ENCODE results near the gene PLCB4.

Gene PLCB4

DNA sequence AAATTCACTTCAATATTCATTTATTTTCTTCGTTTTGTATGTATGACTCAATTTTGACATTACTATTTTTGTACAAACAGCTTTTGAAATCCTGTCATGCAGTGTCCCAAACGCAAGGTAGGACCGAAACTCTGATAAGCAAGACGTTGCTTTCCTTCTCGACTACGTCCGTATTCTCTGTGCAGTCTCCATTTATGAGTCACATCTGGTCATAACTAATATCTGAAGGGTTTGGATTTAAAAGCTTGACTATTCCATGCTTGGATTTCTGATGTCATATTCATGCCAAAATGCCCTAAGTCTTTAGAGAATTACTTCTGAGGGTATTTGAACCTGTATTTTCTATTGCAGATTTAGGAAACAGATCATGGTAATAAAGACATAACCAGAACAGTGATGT is 407.8 kb downstream of the PLCB4 start:
- Histone ChIP-seq H3K36me3 (ENCODE audit: insufficient read depth, low read length) (peaks cover 4% of the 10 kb centered on the region), H3K4me1 (ENCODE audit: insufficient read depth, low read length) (no peaks in the 10 kb centered on the region)

DNA sequence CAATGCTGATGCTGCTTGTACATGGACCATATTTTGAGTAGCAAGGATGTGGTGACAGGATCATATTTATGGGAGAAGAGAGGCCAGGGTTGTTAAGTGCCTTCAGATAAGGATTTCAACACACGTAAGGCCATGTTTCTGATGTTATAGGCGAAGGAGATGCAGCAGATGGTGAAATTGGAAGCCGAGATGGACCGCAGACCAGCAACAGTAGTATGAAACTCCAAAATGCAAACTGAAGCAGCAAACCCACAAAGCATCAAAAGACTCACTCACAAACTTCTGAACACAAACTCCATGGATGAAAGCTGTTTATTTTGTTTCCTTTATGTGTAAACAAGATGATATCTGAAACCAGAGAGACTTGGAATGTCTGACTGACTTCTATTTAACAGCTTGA is 409.9 kb downstream of the PLCB4 start:
- Histone ChIP-seq H3K9me3 (ENCODE audit: low read length) (no peaks in the 10 kb centered on the region), H3K36me3 (ENCODE audit: insufficient read depth, low read length) (peaks cover 4% of the 10 kb centered on the region)

More for the DNA sequence above, 407.8 kb downstream of the PLCB4 start:
- no peak overlapping the region for H3K4me3 ChIP-seq (ENCODE audit: low read depth in 1 of 2, low read length in 2 of 2)
- no peak overlapping the region for H3K9ac ChIP-seq (ENCODE audit: low read length)
- no peaks in the 10 kb centered on the region for H3K27me3 ChIP-seq (ENCODE audit: control insufficient read depth in 1 of 2, insufficient read depth in 2 of 2, low read length in 2 of 2)
- no peak overlapping the region for H3K27ac ChIP-seq (ENCODE audit: low read depth, low read length)
- H3K9me3 ChIP-seq (ENCODE audit: low read length): no peaks in the 10 kb centered on the region

DNA sequence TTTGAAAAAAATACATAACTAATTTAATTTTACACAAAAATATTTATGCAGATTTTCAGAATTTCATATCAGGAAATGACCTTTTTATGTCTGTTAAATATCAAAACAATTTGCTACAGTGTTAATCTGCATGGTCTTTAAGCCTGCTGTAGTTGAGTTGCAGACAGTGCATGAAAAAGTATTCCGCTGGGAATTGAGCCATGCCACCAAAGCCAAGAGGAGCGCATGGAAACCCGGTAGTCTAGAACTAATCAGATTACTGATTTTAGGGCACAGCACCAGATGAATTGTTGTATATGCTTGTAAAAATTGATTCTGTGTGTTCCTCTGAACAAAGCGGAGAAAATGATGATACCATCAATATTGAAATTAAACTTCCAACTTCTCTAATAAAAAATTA is 411.2 kb downstream of the PLCB4 start:
- Histone ChIP-seq H3K36me3 (ENCODE audit: insufficient read depth, low read length) (peaks cover 4% of the 10 kb centered on the region), H3K27ac (ENCODE audit: low read depth, low read length) (no peak overlapping the region), H3K9me3 (ENCODE audit: low read length) (no peaks in the 10 kb centered on the region), H3K27me3 (ENCODE audit: control insufficient read depth in 1 of 2, insufficient read depth in 2 of 2, low read length in 2 of 2) (no peaks in the 10 kb centered on the region), H3K4me1 (ENCODE audit: insufficient read depth, low read length) (no peaks in the 10 kb centered on the region), H3K9ac (ENCODE audit: low read length) (no peak overlapping the region), H3K4me3 (ENCODE audit: low read depth in 1 of 2, low read length in 2 of 2) (no peak overlapping the region)

More for the DNA sequence above, 409.9 kb downstream of the PLCB4 start:
- Histone ChIP-seq H3K9ac (ENCODE audit: low read length) (no peak overlapping the region), H3K27ac (ENCODE audit: low read depth, low read length) (no peak overlapping the region), H3K4me3 (ENCODE audit: low read depth in 1 of 2, low read length in 2 of 2) (no peak overlapping the region), H3K4me1 (ENCODE audit: insufficient read depth, low read length) (no peaks in the 10 kb centered on the region), H3K27me3 (ENCODE audit: control insufficient read depth in 1 of 2, insufficient read depth in 2 of 2, low read length in 2 of 2) (no peaks in the 10 kb centered on the region)

DNA sequence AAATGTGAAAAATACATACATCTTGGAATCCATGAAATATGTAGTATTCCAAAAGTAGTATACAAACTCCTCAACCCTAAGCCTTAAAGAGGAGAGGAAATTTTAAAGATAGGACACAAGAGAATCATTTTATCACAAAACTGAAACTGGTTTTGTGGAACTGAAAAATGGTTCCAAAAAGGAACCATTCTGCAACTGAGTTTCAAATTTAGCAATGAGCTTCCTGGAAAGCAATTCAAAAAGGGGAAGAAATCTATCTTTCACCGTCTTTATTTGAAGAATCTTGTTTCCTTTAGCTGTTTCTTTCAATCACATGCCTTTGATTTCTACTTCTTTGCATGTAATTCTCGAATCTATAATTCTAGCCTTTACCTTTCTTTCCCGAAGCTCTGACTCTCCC is 413.3 kb downstream of the PLCB4 start:
- no peaks in the 10 kb centered on the region for H3K27me3 ChIP-seq (ENCODE audit: control insufficient read depth in 1 of 2, insufficient read depth in 2 of 2, low read length in 2 of 2)
- H3K27ac ChIP-seq (ENCODE audit: low read depth, low read length): no peak overlapping the region
- no peaks in the 10 kb centered on the region for H3K9me3 ChIP-seq (ENCODE audit: low read length)
- H3K36me3 ChIP-seq (ENCODE audit: insufficient read depth, low read length): no peaks in the 10 kb centered on the region
- H3K9ac ChIP-seq (ENCODE audit: low read length): no peak overlapping the region
- no peaks in the 10 kb centered on the region for H3K4me1 ChIP-seq (ENCODE audit: insufficient read depth, low read length)
- no peak overlapping the region for H3K4me3 ChIP-seq (ENCODE audit: low read depth in 1 of 2, low read length in 2 of 2)

DNA sequence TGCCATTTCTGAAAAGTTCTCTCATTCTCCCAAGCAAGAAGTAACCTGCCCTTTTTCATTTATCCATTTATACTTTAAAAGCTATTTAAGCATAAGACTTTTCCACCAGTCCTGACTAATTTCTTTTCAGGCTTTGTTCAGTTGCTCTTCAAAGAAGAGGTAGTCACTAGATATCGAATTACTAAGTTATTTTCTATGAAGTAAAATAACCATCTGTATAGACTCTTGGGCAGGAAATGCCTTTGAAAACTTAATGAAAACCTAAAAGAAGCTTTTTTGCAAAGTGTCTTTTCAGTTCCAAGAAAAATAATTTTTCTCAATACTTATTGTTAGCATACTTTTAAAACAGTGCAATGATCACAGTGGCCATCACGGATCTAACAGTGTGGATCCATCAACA is 414.2 kb downstream of the PLCB4 start:
- Histone ChIP-seq H3K9ac (ENCODE audit: low read length) (no peak overlapping the region), H3K27ac (ENCODE audit: low read depth, low read length) (no peak overlapping the region), H3K27me3 (ENCODE audit: control insufficient read depth in 1 of 2, insufficient read depth in 2 of 2, low read length in 2 of 2) (no peaks in the 10 kb centered on the region), H3K4me1 (ENCODE audit: insufficient read depth, low read length) (no peaks in the 10 kb centered on the region), H3K4me3 (ENCODE audit: low read depth in 1 of 2, low read length in 2 of 2) (no peak overlapping the region), H3K36me3 (ENCODE audit: insufficient read depth, low read length) (no peaks in the 10 kb centered on the region), H3K9me3 (ENCODE audit: low read length) (no peaks in the 10 kb centered on the region)

DNA sequence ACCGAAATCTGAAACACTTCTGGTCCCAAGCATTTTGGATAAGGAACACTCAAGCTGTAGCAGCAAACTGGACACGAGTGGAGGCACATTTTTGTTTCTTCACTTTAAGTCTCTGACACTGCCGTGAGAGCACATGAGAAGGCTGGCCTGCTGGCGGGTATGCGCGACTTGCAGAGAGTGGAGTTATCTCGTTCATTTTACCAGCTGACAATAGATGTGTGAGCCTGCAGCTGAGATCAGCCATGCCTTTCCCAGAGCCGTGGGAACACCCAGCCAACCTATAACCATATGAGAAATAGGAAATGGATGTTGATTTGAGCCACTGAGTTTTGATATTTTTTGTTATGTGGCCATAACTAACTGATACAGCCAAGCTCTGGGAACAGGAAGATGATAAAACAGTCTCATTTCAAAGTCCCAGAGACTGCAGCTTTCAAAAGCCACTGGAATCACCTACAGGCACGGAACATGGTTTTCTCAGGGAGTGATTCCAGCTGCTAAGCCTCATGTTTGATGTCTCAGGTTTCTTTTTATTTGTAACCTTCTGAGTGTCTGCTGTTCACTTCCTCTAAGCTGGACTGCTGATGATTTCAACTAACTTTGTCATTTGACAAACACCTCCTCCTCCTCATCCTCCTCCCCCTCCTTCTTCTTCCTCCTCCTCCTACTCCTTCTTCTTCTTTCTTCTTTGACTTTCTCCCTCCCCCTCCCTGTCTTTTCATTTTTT is 416.9 kb downstream of the PLCB4 start:
- no peak overlapping the region for H3K27ac ChIP-seq (ENCODE audit: low read depth, low read length)
- no peaks in the 10 kb centered on the region for H3K4me1 ChIP-seq (ENCODE audit: insufficient read depth, low read length)
- H3K27me3 ChIP-seq (ENCODE audit: control insufficient read depth in 1 of 2, insufficient read depth in 2 of 2, low read length in 2 of 2): no peaks in the 10 kb centered on the region
- H3K9ac ChIP-seq (ENCODE audit: low read length): no peak overlapping the region
- no peaks in the 10 kb centered on the region for H3K9me3 ChIP-seq (ENCODE audit: low read length)
- no peak overlapping the region for H3K4me3 ChIP-seq (ENCODE audit: low read depth in 1 of 2, low read length in 2 of 2)
- no peaks in the 10 kb centered on the region for H3K36me3 ChIP-seq (ENCODE audit: insufficient read depth, low read length)

DNA sequence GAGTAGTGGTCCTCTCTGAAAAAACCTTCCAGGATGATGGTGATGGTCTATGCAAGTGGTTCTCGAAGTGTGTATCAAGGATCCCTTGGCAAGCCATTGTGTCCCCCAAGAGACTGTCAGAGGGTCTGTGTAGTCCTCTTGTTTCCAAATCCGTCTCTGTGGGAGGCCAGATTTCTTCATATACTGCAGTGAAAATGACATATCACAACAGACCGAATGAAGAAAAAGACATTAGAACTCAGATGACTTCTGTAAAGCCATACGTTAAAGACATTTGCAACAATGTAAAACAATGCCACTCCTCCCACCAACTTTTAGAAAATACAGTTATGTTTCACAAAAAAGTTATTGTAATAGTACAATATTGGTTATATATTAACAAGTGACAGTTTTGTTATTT is 418.3 kb downstream of the PLCB4 start:
- Histone ChIP-seq H3K9me3 (ENCODE audit: low read length) (no peaks in the 10 kb centered on the region), H3K27me3 (ENCODE audit: control insufficient read depth in 1 of 2, insufficient read depth in 2 of 2, low read length in 2 of 2) (no peaks in the 10 kb centered on the region), H3K9ac (ENCODE audit: low read length) (no peak overlapping the region), H3K27ac (ENCODE audit: low read depth, low read length) (no peak overlapping the region), H3K4me1 (ENCODE audit: insufficient read depth, low read length) (no peaks in the 10 kb centered on the region), H3K4me3 (ENCODE audit: low read depth in 1 of 2, low read length in 2 of 2) (no peak overlapping the region), H3K36me3 (ENCODE audit: insufficient read depth, low read length) (no peaks in the 10 kb centered on the region)

DNA sequence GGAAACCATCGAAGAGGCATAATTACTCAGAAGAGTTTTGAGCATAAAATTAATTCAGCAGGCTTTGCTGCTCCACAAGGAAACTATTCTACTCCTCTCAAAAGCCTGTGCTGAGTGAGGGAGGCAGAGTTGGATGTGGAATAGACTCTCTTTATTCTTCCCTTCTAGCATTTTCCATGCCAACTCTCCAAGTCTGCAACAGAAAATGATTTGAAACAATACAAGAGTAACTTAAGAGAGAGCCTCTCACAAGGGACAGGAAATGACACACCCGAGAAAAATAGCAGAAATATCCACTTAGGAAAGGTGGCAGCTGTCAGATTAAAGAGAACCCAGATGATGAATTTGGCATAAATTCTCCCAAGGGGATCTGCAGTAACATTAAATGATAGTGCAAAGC is 419.2 kb downstream of the PLCB4 start:
- H3K4me3 ChIP-seq (ENCODE audit: low read depth in 1 of 2, low read length in 2 of 2): no peak overlapping the region
- H3K36me3 ChIP-seq (ENCODE audit: insufficient read depth, low read length): no peaks in the 10 kb centered on the region
- H3K9ac ChIP-seq (ENCODE audit: low read length): no peak overlapping the region
- H3K9me3 ChIP-seq (ENCODE audit: low read length): no peaks in the 10 kb centered on the region
- no peaks in the 10 kb centered on the region for H3K27me3 ChIP-seq (ENCODE audit: control insufficient read depth in 1 of 2, insufficient read depth in 2 of 2, low read length in 2 of 2)
- no peak overlapping the region for H3K27ac ChIP-seq (ENCODE audit: low read depth, low read length)
- H3K4me1 ChIP-seq (ENCODE audit: insufficient read depth, low read length): no peaks in the 10 kb centered on the region

DNA sequence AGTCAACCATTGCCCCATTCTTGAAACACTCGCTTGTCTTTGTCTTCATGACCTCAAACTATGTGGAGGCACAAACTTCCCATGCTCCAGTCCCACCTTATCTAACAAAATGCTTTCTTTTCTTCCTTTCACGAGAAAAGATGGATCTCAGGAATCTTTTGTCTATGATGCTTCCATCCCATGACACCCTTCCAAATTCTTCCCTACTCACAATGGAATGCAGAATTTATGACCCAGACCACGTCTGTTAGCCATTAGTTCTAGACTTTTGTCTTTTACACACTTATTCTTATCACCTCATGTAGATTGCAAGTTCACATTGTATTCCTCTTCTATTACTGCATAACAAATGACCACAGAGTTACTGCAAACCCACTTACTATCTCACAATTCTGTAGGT is 421.3 kb downstream of the PLCB4 start:
- no peak overlapping the region for H3K9ac ChIP-seq (ENCODE audit: low read length)
- no peaks in the 10 kb centered on the region for H3K9me3 ChIP-seq (ENCODE audit: low read length)
- H3K4me1 ChIP-seq (ENCODE audit: insufficient read depth, low read length): no peaks in the 10 kb centered on the region
- no peak overlapping the region for H3K4me3 ChIP-seq (ENCODE audit: low read depth in 1 of 2, low read length in 2 of 2)
- H3K27me3 ChIP-seq (ENCODE audit: control insufficient read depth in 1 of 2, insufficient read depth in 2 of 2, low read length in 2 of 2): no peaks in the 10 kb centered on the region
- no peaks in the 10 kb centered on the region for H3K36me3 ChIP-seq (ENCODE audit: insufficient read depth, low read length)
- H3K27ac ChIP-seq (ENCODE audit: low read depth, low read length): no peak overlapping the region

DNA sequence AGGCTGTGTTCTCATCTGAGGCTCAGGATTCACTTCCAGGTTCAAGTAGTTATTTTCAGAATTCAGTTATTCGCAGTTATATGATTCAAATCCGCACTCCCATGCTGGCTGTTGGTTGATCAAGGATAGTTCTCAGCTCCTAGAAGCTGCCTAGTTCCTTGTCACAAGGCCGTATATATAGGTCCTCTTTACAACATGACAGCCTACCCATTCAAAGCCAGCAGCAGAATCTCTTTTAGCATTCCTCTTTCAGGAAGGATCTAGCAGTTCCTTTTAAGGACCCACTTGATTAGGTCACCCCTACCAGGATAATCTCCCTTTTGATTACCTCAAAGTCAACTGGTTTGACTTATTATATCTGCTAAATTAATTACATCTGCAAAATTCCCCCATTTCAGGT is 421.7 kb downstream of the PLCB4 start:
- Histone ChIP-seq H3K36me3 (ENCODE audit: insufficient read depth, low read length) (no peaks in the 10 kb centered on the region), H3K9ac (ENCODE audit: low read length) (no peak overlapping the region), H3K4me1 (ENCODE audit: insufficient read depth, low read length) (no peaks in the 10 kb centered on the region), H3K4me3 (ENCODE audit: low read depth in 1 of 2, low read length in 2 of 2) (no peak overlapping the region), H3K27ac (ENCODE audit: low read depth, low read length) (no peak overlapping the region), H3K27me3 (ENCODE audit: control insufficient read depth in 1 of 2, insufficient read depth in 2 of 2, low read length in 2 of 2) (no peaks in the 10 kb centered on the region), H3K9me3 (ENCODE audit: low read length) (no peaks in the 10 kb centered on the region)

DNA sequence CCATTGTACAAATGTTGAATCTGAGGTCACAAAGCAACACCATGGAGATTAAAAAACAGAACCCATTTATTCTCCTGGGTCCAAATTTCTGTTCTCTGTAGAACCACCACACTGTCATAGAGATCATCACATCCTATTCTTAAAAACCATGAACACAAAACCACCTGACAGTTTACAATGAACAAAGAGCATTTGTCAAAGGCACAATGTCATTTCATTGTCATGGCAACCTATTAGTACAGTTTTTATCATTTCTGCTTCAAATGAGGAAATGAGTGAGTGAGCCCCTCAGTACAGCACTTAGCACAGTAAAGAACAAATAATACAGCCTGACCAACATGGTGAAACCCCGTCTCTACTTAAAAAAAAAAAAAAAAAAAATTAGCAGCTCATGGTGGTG is 422.4 kb downstream of the PLCB4 start:
- H3K9me3 ChIP-seq (ENCODE audit: low read length): no peaks in the 10 kb centered on the region
- no peaks in the 10 kb centered on the region for H3K36me3 ChIP-seq (ENCODE audit: insufficient read depth, low read length)
- no peaks in the 10 kb centered on the region for H3K27me3 ChIP-seq (ENCODE audit: control insufficient read depth in 1 of 2, insufficient read depth in 2 of 2, low read length in 2 of 2)
- no peaks in the 10 kb centered on the region for H3K4me1 ChIP-seq (ENCODE audit: insufficient read depth, low read length)
- H3K9ac ChIP-seq (ENCODE audit: low read length): no peak overlapping the region
- no peak overlapping the region for H3K27ac ChIP-seq (ENCODE audit: low read depth, low read length)
- H3K4me3 ChIP-seq (ENCODE audit: low read depth in 1 of 2, low read length in 2 of 2): no peak overlapping the region

DNA sequence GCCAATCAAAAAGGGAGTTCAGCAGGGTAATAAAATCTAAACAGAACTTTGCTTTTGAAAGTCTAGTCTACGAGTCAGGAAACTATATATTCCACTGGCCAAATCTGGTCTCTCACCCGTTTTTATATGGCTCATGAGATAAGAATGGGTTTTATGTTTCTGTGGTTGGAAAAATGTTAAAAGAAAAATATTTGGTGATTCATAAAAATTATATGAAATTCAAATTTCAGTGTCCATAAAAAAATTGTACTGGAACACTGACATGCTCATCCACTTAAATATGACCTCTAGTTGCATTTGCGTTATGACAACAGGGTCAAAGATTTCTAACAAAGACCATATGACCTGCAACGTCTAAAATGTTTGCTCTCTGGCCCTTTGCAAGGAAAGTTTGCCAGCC is 423.2 kb downstream of the PLCB4 start:
- Histone ChIP-seq H3K4me3 (ENCODE audit: low read depth in 1 of 2, low read length in 2 of 2) (no peak overlapping the region), H3K9me3 (ENCODE audit: low read length) (no peaks in the 10 kb centered on the region), H3K9ac (ENCODE audit: low read length) (no peak overlapping the region), H3K36me3 (ENCODE audit: insufficient read depth, low read length) (no peaks in the 10 kb centered on the region), H3K27ac (ENCODE audit: low read depth, low read length) (no peak overlapping the region), H3K27me3 (ENCODE audit: control insufficient read depth in 1 of 2, insufficient read depth in 2 of 2, low read length in 2 of 2) (no peaks in the 10 kb centered on the region), H3K4me1 (ENCODE audit: insufficient read depth, low read length) (no peaks in the 10 kb centered on the region)
